ENCODE results near the gene TMEM82.

- TF ChIP-seq, protein P1, sequence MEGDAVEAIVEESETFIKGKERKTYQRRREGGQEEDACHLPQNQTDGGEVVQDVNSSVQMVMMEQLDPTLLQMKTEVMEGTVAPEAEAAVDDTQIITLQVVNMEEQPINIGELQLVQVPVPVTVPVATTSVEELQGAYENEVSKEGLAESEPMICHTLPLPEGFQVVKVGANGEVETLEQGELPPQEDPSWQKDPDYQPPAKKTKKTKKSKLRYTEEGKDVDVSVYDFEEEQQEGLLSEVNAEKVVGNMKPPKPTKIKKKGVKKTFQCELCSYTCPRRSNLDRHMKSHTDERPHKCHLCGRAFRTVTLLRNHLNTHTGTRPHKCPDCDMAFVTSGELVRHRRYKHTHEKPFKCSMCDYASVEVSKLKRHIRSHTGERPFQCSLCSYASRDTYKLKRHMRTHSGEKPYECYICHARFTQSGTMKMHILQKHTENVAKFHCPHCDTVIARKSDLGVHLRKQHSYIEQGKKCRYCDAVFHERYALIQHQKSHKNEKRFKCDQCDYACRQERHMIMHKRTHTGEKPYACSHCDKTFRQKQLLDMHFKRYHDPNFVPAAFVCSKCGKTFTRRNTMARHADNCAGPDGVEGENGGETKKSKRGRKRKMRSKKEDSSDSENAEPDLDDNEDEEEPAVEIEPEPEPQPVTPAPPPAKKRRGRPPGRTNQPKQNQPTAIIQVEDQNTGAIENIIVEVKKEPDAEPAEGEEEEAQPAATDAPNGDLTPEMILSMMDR (IDR thresholded peaks at IDR 0.05; ENCODE audit: poor library complexity) = no peak
- TF ChIP-seq EZH2 (IDR thresholded peaks at IDR 0.05; ENCODE audit: borderline replicate concordance) = no peak
These were observed 26.1 kb downstream of the TMEM82 start for GRCh38 chr1:15768388-15768787.

Measured in hepatocyte (in vitro differentiated cells).